K562 (cell line): ENCODE results near the gene CNTN5. TPM values are rescaled to one million over a fixed set of nuclear protein-coding genes. Genes with fewer than 3 reads are reported as not detected.

Experiments
- ATAC-seq: fragments of 200-7000 bp; cut with Tn5 transposase; 3 replicates; pipeline ENCODE4 v1.9.1; 2020; ENCODE audit warnings: moderate library complexity
- BruUV-seq: library from RNA; stranded (reverse); fragments of 400-500 nt; replicated peaks from 2 replicates; lab custom pipeline; 2021; lab: Mats Ljungman, UMichigan
- CTCF ChIA-PET: fragments of 300-600 bp; formaldehyde crosslinking; extraction: SDS; loops from one replicate; lab custom pipeline; 2021; ENCODE audit warnings: low intra/inter-chr PET ratio; lab: Yijun Ruan, JAX
- POLR2A ChIA-PET: fragments of 300-600, 350-650 bp; sonication (Branson Sonifier 250); formaldehyde crosslinking; extraction: SDS; loops from one replicate; lab custom pipeline; 2021; ENCODE audit warnings: antibody characterized with exemption, inconsistent platforms; lab: Yijun Ruan, JAX
- DNase-seq, 4 experiments: peaks; one replicate each; pipeline versions ENCODE4 v3.0.0 to v3.0.0-alpha.2; 2011 to 2018; ENCODE audit warnings: low spot score in 3 of 4, mixed read lengths in 3 of 4; ENCODE audit errors: extremely low read depth in 1 of 4
- FAIRE-seq: peaks from 2 replicates; lab custom pipeline; 2011; peaks lifted over from hg19 to GRCh38; lab: Jason Lieb, UNC
- H2AFZ ChIP-seq: 2 replicates; pipeline ENCODE4 v1.6.0; 2011; ENCODE audit warnings: low read depth, low read length, control low read depth, inconsistent platforms
- H3K27ac ChIP-seq: fragments of 200-600 bp; 3 replicates; pipeline ENCODE4 v1.8.0; 2011; ENCODE audit warnings: low read depth, mild to moderate bottlenecking, control low read depth, inconsistent platforms, low read length, moderate library complexity, mixed read lengths; ENCODE audit errors: extremely low read depth
- H3K27me3 ChIP-seq, 2 experiments: fragments of 300-600 bp in 1 of 2; 2 replicates in 1 of 2; 3 replicates in 1 of 2; pipeline versions ENCODE4 v1.6.0 to v1.8.0; 2011; ENCODE audit warnings: inconsistent platforms in 2 of 2, low read length in 2 of 2, mild to moderate bottlenecking in 1 of 2, mixed read lengths in 1 of 2, moderate library complexity in 1 of 2; ENCODE audit not compliant: control insufficient read depth in 2 of 2, insufficient read depth in 2 of 2
- H3K36me3 ChIP-seq: fragments of 300-600 bp; 3 replicates; pipeline ENCODE4 v1.8.0; 2011; ENCODE audit warnings: mild to moderate bottlenecking, low read length, inconsistent platforms; ENCODE audit not compliant: control insufficient read depth, insufficient read depth
- H3K4me1 ChIP-seq, 2 experiments: fragments of 200-600 bp in 1 of 2; replicated peaks in 1 of 2; 2 replicates in 1 of 2; 3 replicates in 1 of 2; pipeline versions ENCODE4 v1.5.1 to v1.8.0; 2011; ENCODE audit warnings: inconsistent platforms in 2 of 2, low read length in 2 of 2, mild to moderate bottlenecking in 1 of 2, mixed read lengths in 1 of 2, moderate library complexity in 1 of 2; ENCODE audit not compliant: control insufficient read depth in 2 of 2, insufficient read depth in 2 of 2
- H3K4me2 ChIP-seq: 2 replicates; pipeline ENCODE4 v1.6.1; 2011; ENCODE audit warnings: low read length, control low read depth, inconsistent platforms, mixed read lengths; ENCODE audit not compliant: insufficient read depth
- H3K4me3 ChIP-seq: fragments of 200-600 bp; sonication (generic), shearing (Covaris generic); 2 replicates; pipeline ENCODE4 v1.5.1; 2016; ENCODE audit warnings: control low read depth, inconsistent platforms
- H3K79me2 ChIP-seq: fragments of 200-600 bp; 3 replicates; pipeline ENCODE4 v1.8.0; 2011; ENCODE audit warnings: low read length, inconsistent platforms; ENCODE audit not compliant: control insufficient read depth, insufficient read depth
- H3K9ac ChIP-seq, 2 experiments: 2 replicates each; pipeline versions ENCODE4 v1.6.0 to v1.6.1; 2011; ENCODE audit warnings: low read depth in 2 of 2, low read length in 2 of 2, control low read depth in 1 of 2, inconsistent platforms in 1 of 2, mild to moderate bottlenecking in 1 of 2, mixed read lengths in 1 of 2; ENCODE audit not compliant: insufficient read depth in 1 of 2
- H3K9me1 ChIP-seq: one replicate; pipeline ENCODE4 v1.6.0; 2011; ENCODE audit warnings: inconsistent platforms, mild to moderate bottlenecking, low read length, moderate library complexity; ENCODE audit not compliant: control insufficient read depth, insufficient read depth
- H3K9me3 ChIP-seq: replicated peaks from 2 replicates; pipeline ENCODE4 v1.5.1; 2011; ENCODE audit warnings: low read depth, low read length, inconsistent platforms; ENCODE audit not compliant: control insufficient read depth, insufficient read depth
- H4K20me1 ChIP-seq: replicated peaks from 2 replicates; pipeline ENCODE4 v1.6.1; 2011; ENCODE audit warnings: low read length, inconsistent platforms, mixed read lengths; ENCODE audit not compliant: control insufficient read depth, insufficient read depth
- ARHGAP35 ChIP-seq: fragments of 450-650 bp; IDR thresholded peaks from 2 replicates; pipeline ENCODE4 v1.6.1; 2018; ENCODE audit not compliant: partially characterized antibody
- CAMTA2 ChIP-seq: fragments of 250-450 bp; sonication (Bioruptor Pico); conservative IDR thresholded peaks from 2 replicates; pipeline ENCODE4 v1.5.1; 2022
- CBX1 ChIP-seq: sonication (generic); IDR thresholded peaks from 2 replicates; pipeline ENCODE4 v1.6.1; 2016; ENCODE audit warnings: antibody characterized with exemption, low read depth, mild to moderate bottlenecking
- KDM4B ChIP-seq, 2 experiments: fragments of 450-650 bp in 1 of 2; sonication (generic) in 1 of 2; IDR thresholded peaks; 2 replicates each; pipeline ENCODE4 v1.6.1; 2016 to 2017; ENCODE audit warnings: borderline replicate concordance in 2 of 2, antibody characterized with exemption in 1 of 2, low read depth in 1 of 2, mild to moderate bottlenecking in 1 of 2
- MCM5 ChIP-seq: fragments of 450-650 bp; IDR thresholded peaks from 2 replicates; pipeline ENCODE4 v1.6.1; 2016; ENCODE audit warnings: low read depth
- RFX7 ChIP-seq: fragments of 250-450 bp; sonication (Bioruptor Pico); IDR thresholded peaks from 2 replicates; pipeline ENCODE4 v1.5.1; 2021; ENCODE audit warnings: mild to moderate bottlenecking
- SIN3B ChIP-seq: fragments of 450-650 bp; IDR thresholded peaks from 2 replicates; pipeline ENCODE4 v1.6.1; 2017; ENCODE audit warnings: low read depth, mild to moderate bottlenecking, moderate library complexity
- SMARCA5 ChIP-seq: fragments of 450-650 bp; IDR thresholded peaks from 2 replicates; pipeline ENCODE4 v1.6.1; 2016
- SNIP1 ChIP-seq: fragments of 450-650 bp; IDR thresholded peaks from 2 replicates; pipeline ENCODE4 v1.7.1; 2017; ENCODE audit warnings: low read depth, mild to moderate bottlenecking
- USF2 ChIP-seq: sonication (generic); formaldehyde crosslinking; IDR thresholded peaks from 2 replicates; pipeline ENCODE4 v1.5.0; 2020; ENCODE audit warnings: missing genetic modification reagents
- ZNF354B ChIP-seq: fragments of 250-450 bp; sonication (Bioruptor Pico); IDR thresholded peaks from 2 replicates; pipeline ENCODE4 v1.4.0; 2020
- ZNF639 ChIP-seq, 2 experiments: fragments of 200-800 bp in 1 of 2; sonication (Bioruptor generic) in 1 of 2; sonication (generic) in 1 of 2; formaldehyde crosslinking in 1 of 2; IDR thresholded peaks in 1 of 2; conservative IDR thresholded peaks in 1 of 2; 2 replicates each; pipeline versions ENCODE4 v1.5.0 to v1.6.1; 2016 to 2020; ENCODE audit warnings: missing compliant biosample characterization in 1 of 2, missing genetic modification characterization in 1 of 2, missing genetic modification reagents in 1 of 2
- WGBS: fragments of 100-300 bp; shearing (Covaris generic); methylation state at CpG from one replicate; pipeline ENCODE4 v1.1.6; 2016; ENCODE audit warnings: low coverage, mixed read lengths; ENCODE audit not compliant: insufficient coverage; ENCODE audit errors: missing lambda C conversion rate; 5-methylcytosine and 5-hydroxymethylcytosine counted together
- in situ Hi-C: fragments of 300-500 bp; cut with MboI; formaldehyde crosslinking; loops from 4 replicates; pipeline ENCODE4 v1.15.0; 2018; ENCODE audit warnings: inconsistent platforms, mixed read lengths
- intact Hi-C: fragments of 100-400 bp; cut with micrococcal nuclease; formaldehyde crosslinking; loops from 2 replicates; pipeline ENCODE4 v1.14.2; 2022
- polyA plus RNA-seq, 8 experiments: library from polyadenylated mRNA; depleted of rRNA in 4 of 8; stranded (reverse) in 5 of 8; unstranded in 3 of 8; fragments of >200 nt; fragmentation: Nextera tagmentation in 2 of 8; fragmentation: Illumina TruSeq in 1 of 8; extraction: Ambion mirVana in 2 of 8; extraction: Trizol in 1 of 8; gene quantifications; 2 replicates each; pipeline versions ENCODE4 v1.2.1 to v1.2.3, GENCODE V29; 2011 to 2014; ENCODE audit warnings: inconsistent platforms in 1 of 8, missing spikeins in 1 of 8
- total RNA-seq, 7 experiments: library from RNA; depleted of rRNA in 6 of 7; stranded (reverse); fragments of >200 nt in 6 of 7; fragmentation: Illumina TruSeq in 2 of 7; extraction: Trizol in 2 of 7; gene quantifications; 2 replicates each; pipeline versions ENCODE4 v1.2.1 to v1.2.3, GENCODE V29; 2011 to 2021; ENCODE audit warnings: low replicate concordance in 1 of 7

The CNTN5 gene
- total and polyA plus RNA-seq, 9 of the 15 experiments (the other 6 are each of a cell fraction or from before 2014, with no cell fraction given) = 0.03 TPM; not detected in 8

GRCh38 chr11:99019696-99020095 is 1.1 kb upstream of the CNTN5 start:
- intact Hi-C loops = loop anchor here (5.0 to 10.0 kb wide), 3 partner anchors 562 to 1055 kb away; no protein-coding TSS in a partner anchor
- BruUV-seq = no TSS peak
- WGBS = 0% methylated on average over 8 of the region's 8 CpGs
- no peaks in the 10 kb centered on the region for H3K27me3 ChIP-seq
- H3K27ac ChIP-seq = no peak overlapping the region
- TF ChIP-seq KDM4B (IDR thresholded peaks at IDR 0.05; ENCODE audit: borderline replicate concordance in 2 of 2, low read depth in 1 of 2) (no peak), ZNF354B (CRISPR knock-in tag) (no peak), SMARCA5 (no peak), CAMTA2 (no peak), ARHGAP35 (no peak), ZNF639 (CRISPR knock-in tag; conservative IDR thresholded peaks at IDR 0.05 in 1 of 2, IDR thresholded peaks at IDR 0.05 in 1 of 2) (no peak), SIN3B (no peak), RFX7 (CRISPR knock-in tag) (no peak), USF2 (CRISPR knock-in tag) (no peak), CBX1 (no peak), MCM5 (no peak), SNIP1 (no peak)
- no peak overlapping the region; a peak in 1 of 4 replicates for H3K9ac ChIP-seq
- H4K20me1 ChIP-seq = no peaks in the 10 kb centered on the region
- no peaks in the 10 kb centered on the region for H3K9me1 ChIP-seq
- H3K36me3 ChIP-seq = no peaks in the 10 kb centered on the region
- H3K79me2 ChIP-seq = no peaks in the 10 kb centered on the region
- peak; percentile 34; the same call in 1 of the 3 replicates for ATAC-seq
- ChIA-PET CTCF (interaction anchor here (0.7 kb wide), 1 partner anchor 562 kb away, joined by 4 read pairs; no protein-coding TSS in a partner anchor), POLR2A (no interaction called here)
- H3K9me3 ChIP-seq = no peaks in the 10 kb centered on the region
- no peaks in the 10 kb centered on the region for H3K4me1 ChIP-seq
- H2AFZ ChIP-seq = peak overlapping the region; percentile 33
- no peak for FAIRE-seq
- in situ Hi-C loops = no loop called here
- no peak overlapping the region; the same call in 1 of the 2 replicates for H3K4me3 ChIP-seq
- DNase-seq = no peak
- peak overlapping the region; percentile 39 for H3K4me2 ChIP-seq
